Transverse colon (tissue), 3 donors: ENCODE measurements around the gene LSM3.

Source experiments
- CTCF ChIP-seq, 5 experiments: fragments of 200-600 bp in 3 of 5; fragments of 450-650 bp in 2 of 5; sonication (generic) in 3 of 5; IDR thresholded peaks; 1 replicate in 2 of 5; 2 replicates in 3 of 5; pipeline ENCODE4 v1.5.1; 2016 to 2017; ENCODE audit warnings: antibody characterized with exemption in 5 of 5, inconsistent platforms in 3 of 5, mild to moderate bottlenecking in 2 of 5, moderate library complexity in 1 of 5
- POLR2A ChIP-seq: fragments of 450-650 bp; IDR thresholded peaks from one replicate; pipeline ENCODE4 v1.6.1; 2016; ENCODE audit warnings: antibody characterized with exemption, mild to moderate bottlenecking, moderate library complexity

GRCh38 chr3:14144423-14145075, 34.1 kb upstream of the LSM3 start:
- no peak for TF ChIP-seq CTCF (IDR thresholded peaks at IDR 0.05)
- no peak for TF ChIP-seq POLR2A
